NCI-H1092 (cell line): ENCODE data around the gene STXBP6.
"Not testable (repeated sequence)": the region's sequence is repeated elsewhere in the genome, so short reads cannot be mapped to it uniquely, and the experiment has no call there.

Experiments
- DNase-seq: peaks from one replicate; lab custom pipeline; 2025; lab: John Stamatoyannopoulos, UW

The STXBP6 gene

GRCh38 chr14:24956104-24956503 lies 93.8 kb downstream of the STXBP6 start:
- no peak for DNase-seq

- DNase-seq: no peak
Observed at GRCh38 chr14:24954700-24955037, 95.3 kb downstream of the STXBP6 start.

- no peak for DNase-seq
Observed at GRCh38 chr14:24954037-24954699, 95.8 kb downstream of the STXBP6 start.

- no peak for DNase-seq
Observed at GRCh38 chr14:24952851-24953666, 96.9 kb downstream of the STXBP6 start.

- no peak for DNase-seq
Observed at GRCh38 chr14:24948261-24948847, 101.6 kb downstream of the STXBP6 start.

- no peak for DNase-seq
Observed at GRCh38 chr14:24947131-24947530, 102.8 kb downstream of the STXBP6 start.

- no peak for DNase-seq
Observed at GRCh38 chr14:24944800-24945199, 105.1 kb downstream of the STXBP6 start.

GRCh38 chr14:24943024-24943423 lies 106.9 kb downstream of the STXBP6 start:
- DNase-seq: peak; percentile 14

GRCh38 chr14:24941719-24942118 lies 108.2 kb downstream of the STXBP6 start:
- peak; percentile 50 for DNase-seq

- DNase-seq: no peak
Observed at GRCh38 chr14:24940213-24940783, 109.6 kb downstream of the STXBP6 start.

- DNase-seq: no peak
Observed at GRCh38 chr14:24938593-24938992, 111.4 kb downstream of the STXBP6 start.

GRCh38 chr14:24937300-24937699 lies 112.6 kb downstream of the STXBP6 start:
- no peak for DNase-seq

GRCh38 chr14:24936773-24937172 lies 113.2 kb downstream of the STXBP6 start:
- DNase-seq: not testable (repeated sequence)

GRCh38 chr14:24935796-24936195 lies 114.2 kb downstream of the STXBP6 start:
- no peak for DNase-seq

- DNase-seq: no peak
Observed at GRCh38 chr14:24928386-24928900, 121.5 kb downstream of the STXBP6 start.

- DNase-seq: no peak
Observed at GRCh38 chr14:24927809-24928208, 122.1 kb downstream of the STXBP6 start.

- DNase-seq: no peak
Observed at GRCh38 chr14:24925771-24926374, 124.1 kb downstream of the STXBP6 start.

- no peak for DNase-seq
Observed at GRCh38 chr14:24924544-24924943, 125.4 kb downstream of the STXBP6 start.

- no peak for DNase-seq
Observed at GRCh38 chr14:24921903-24922302, 128.0 kb downstream of the STXBP6 start.

GRCh38 chr14:24920265-24921075 lies 129.5 kb downstream of the STXBP6 start:
- DNase-seq: no peak

- no peak for DNase-seq
Observed at GRCh38 chr14:24918822-24919221, 131.1 kb downstream of the STXBP6 start.
